Measurements from ENCODE around the gene SOS1. TPM values are rescaled to one million over a fixed set of nuclear protein-coding genes. Genes with fewer than 3 reads are reported as not detected.

Gene SOS1
- total RNA-seq, 1 donor from 2014 or later = 44.0 TPM

DNA sequence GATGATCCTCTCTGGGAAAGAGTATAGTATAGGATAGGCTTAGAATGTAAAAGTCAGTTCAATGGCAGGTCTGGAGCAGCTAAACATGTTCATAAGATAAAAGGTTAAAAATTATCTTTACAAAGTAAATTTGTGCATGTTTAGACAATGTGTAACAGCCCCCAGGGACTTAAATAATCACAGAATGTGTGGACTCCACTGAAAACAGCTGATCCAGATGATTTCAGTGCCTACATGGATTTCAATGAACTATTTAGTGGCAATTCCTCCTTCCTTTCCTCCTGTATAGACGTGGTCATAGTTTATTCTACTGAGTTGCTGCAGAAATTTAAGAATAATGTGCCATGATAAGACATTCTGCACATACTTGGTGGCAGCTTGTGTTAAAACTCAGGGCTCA lies 188.3 kb downstream of the SOS1 start:
- H3K9ac ChIP-seq (ENCODE audit: low read length) = no peak overlapping the region
- no peak overlapping the region for H3K27ac Mint-ChIP-seq (ENCODE audit: unreplicated experiment)
- H3K9me3 ChIP-seq (ENCODE audit: insufficient read depth, low read depth, low read length) = no peaks in the 10 kb centered on the region
- H3K4me3 ChIP-seq (ENCODE audit: insufficient read depth, low read depth, low read length) = no peak overlapping the region
- H3K27me3 Mint-ChIP-seq (ENCODE audit: low read depth, unreplicated experiment) = no peaks in the 10 kb centered on the region
- H3K27me3 ChIP-seq (ENCODE audit: insufficient read depth, low read length) = no peaks in the 10 kb centered on the region
- H2AFZ ChIP-seq (ENCODE audit: low read depth, low read length) = no peak overlapping the region
- no peak for TF ChIP-seq EZH2 (IDR thresholded peaks at IDR 0.05; ENCODE audit: insufficient read depth, low read length)
- TF ChIP-seq, protein P1, sequence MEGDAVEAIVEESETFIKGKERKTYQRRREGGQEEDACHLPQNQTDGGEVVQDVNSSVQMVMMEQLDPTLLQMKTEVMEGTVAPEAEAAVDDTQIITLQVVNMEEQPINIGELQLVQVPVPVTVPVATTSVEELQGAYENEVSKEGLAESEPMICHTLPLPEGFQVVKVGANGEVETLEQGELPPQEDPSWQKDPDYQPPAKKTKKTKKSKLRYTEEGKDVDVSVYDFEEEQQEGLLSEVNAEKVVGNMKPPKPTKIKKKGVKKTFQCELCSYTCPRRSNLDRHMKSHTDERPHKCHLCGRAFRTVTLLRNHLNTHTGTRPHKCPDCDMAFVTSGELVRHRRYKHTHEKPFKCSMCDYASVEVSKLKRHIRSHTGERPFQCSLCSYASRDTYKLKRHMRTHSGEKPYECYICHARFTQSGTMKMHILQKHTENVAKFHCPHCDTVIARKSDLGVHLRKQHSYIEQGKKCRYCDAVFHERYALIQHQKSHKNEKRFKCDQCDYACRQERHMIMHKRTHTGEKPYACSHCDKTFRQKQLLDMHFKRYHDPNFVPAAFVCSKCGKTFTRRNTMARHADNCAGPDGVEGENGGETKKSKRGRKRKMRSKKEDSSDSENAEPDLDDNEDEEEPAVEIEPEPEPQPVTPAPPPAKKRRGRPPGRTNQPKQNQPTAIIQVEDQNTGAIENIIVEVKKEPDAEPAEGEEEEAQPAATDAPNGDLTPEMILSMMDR (IDR thresholded peaks at IDR 0.05; ENCODE audit: insufficient read depth, low read depth, low read length) = no peak
- H3K27ac ChIP-seq (ENCODE audit: low read depth, low read length) = no peak overlapping the region
- no peaks in the 10 kb centered on the region for H3K4me1 ChIP-seq (ENCODE audit: insufficient read depth, low read length)
- no peaks in the 10 kb centered on the region for H4K20me1 ChIP-seq (ENCODE audit: insufficient read depth, low read length)
- H3K4me1 Mint-ChIP-seq (ENCODE audit: low read depth, unreplicated experiment) = peaks cover 12% of the 10 kb centered on the region
- H3K36me3 ChIP-seq (ENCODE audit: insufficient read depth, low read length) = no peaks in the 10 kb centered on the region
- H3K9me3 Mint-ChIP-seq (ENCODE audit: unreplicated experiment) = no peaks in the 10 kb centered on the region
- H3K79me2 ChIP-seq (ENCODE audit: insufficient read depth, low read length) = no peaks in the 10 kb centered on the region
- no peak for FAIRE-seq
- DNase-seq (ENCODE audit: low read depth) = no peak
- no peak overlapping the region for H3K4me3 Mint-ChIP-seq (ENCODE audit: unreplicated experiment)
- no peak overlapping the region for H3K4me2 ChIP-seq (ENCODE audit: low read length)
- no peaks in the 10 kb centered on the region for H3K36me3 Mint-ChIP-seq (ENCODE audit: low read depth, unreplicated experiment)

Other genes with a start within 250 kb of the SOS1 start
- gene DHX57, start 245.1 kb downstream of the SOS1 start, total RNA-seq = 18.6 and 22.5 TPM in 2 replicates
- gene MORN2, start 245.1 kb downstream of the SOS1 start, total RNA-seq = 16.6 and 18.0 TPM in 2 replicates
- 0.10 and 0.30 TPM in 2 replicates for gene ARHGEF33, start 231.2 kb downstream of the SOS1 start, total RNA-seq
- 0.34 and 1.4 TPM in 2 replicates for gene CDKL4, start 122.9 kb upstream of the SOS1 start, total RNA-seq